SHP77 (cell line): ENCODE measurements around the gene SP140.
"Not testable (repeated sequence)": the region's sequence is repeated elsewhere in the genome, so short reads cannot be mapped to it uniquely, and the experiment has no call there.

ENCODE experiments used
- DNase-seq, 2 experiments: peaks; one replicate each; lab custom pipeline; 2025; lab: John Stamatoyannopoulos, UW

The SP140 gene

GRCh38 chr2:230289311-230289710, 63.8 kb downstream of the SP140 start:
- DNase-seq: not testable (repeated sequence)

- DNase-seq: no peak
Observed at GRCh38 chr2:230295192-230295591, 69.7 kb downstream of the SP140 start.

DNA sequence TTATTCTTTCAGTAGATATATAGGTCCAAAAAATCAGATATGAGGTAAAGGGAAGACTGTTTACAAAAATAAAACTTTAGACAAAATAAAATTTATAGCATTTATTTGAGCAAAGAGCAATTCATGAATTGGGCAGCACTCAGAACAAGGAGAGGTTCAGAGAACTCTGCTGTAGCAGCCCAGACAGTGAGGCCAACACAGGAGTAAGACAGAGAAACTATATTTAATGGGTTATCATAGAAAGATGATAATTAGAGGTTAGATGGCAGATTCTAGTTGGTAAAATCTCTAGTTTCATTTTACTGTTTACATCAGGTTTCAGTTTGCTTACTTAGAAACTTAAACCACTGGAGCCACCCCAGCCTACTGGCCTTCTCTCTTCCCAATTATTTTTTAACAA, 71.4 kb downstream of the SP140 start:
- no peak for DNase-seq

- no peak for DNase-seq
Observed at GRCh38 chr2:230299618-230300017, 74.1 kb downstream of the SP140 start.

DNA sequence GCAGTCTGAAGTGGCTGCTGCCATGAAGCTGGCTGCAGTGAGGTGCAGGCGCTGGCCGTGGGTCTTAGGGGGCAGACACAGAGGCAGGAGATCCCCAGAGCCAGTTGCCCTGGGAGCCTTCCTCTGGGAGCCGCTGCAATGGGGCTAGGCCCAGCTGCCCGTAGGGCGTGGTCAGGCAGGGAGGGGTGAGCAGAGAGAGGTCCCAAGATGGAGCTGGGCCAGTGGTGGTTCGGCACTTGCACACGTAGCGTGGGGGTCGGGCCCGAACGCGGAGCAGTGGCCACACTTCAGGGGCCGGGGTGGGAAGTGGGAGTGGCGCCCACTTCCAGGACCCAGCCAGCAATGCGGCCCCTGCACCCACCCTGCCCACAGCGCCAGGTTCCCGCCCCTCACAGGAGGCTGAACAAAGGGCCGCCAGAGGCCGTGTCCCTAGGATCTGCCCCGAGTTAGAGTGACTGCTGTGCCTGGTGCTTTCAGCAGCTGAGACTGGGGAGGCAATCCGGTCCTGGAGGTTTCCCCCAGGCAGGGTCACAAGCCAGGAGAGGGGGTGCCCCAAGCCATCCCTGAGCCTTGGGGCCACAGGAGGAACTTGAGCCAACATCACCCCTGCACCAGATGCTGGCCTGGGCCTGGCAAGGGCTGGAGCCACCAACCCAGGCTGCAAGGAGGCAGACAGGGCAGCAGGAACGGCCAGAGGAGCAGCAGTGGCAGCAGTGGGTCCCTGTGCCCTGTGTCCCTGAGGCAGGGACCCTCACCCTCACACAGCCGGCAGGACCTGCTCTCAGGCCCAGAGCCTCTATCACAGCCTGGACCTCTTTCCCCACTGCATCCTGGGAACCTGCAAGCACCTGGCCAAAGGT, 80.1 kb downstream of the SP140 start:
- DNase-seq: no peak

GRCh38 chr2:230306474-230306873, 80.9 kb downstream of the SP140 start:
- peak in 1 of 2 experiments; percentile 11 for DNase-seq

GRCh38 chr2:230307485-230307884, 81.9 kb downstream of the SP140 start:
- DNase-seq: no peak

DNA sequence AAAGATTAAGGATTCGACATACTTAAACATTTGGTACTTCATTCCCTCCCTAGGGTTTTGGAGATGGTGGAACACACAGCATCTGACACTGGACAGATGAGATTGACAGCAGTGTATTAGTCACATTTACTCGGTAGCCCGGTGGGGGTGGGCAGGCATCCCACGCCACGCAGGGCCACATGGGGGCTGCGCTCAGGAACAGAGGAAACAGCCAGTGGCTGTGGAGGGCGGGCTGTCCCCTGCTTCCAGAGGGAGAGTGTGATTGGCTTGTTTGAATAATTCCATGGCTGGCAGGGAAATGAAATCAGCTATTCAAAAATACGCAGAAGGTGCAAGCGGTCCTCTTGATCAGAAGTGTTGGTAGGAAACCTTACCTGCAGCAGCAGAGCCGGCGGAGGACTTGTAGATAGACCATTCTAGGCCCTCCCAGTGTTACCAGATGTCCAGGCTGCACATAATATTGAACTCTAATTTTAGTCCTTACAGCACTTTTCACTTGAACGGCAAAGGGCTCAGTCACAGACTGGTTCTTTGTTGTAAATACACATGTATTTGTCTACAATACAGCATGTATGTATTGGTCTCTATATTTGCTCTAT, 83.0 kb downstream of the SP140 start:
- no peak for DNase-seq

DNA sequence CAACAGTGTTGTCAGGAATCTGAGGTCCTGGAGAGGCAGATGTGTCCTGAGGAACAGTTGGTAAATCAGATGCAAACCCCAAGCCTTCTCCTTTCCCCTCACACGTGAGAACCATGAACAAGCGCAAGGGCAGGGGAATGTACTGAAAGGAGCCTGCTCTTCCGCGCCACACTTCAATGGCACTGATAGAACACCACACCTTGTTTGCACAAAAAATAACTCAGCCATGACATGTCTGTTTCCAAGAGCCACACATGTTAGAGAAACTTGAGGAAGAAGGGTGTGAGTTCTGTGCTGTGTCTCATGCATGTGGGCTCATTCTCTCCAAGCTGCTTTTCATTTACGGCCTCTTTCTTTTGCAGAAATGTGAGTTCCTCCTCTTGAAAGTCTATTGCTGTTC, 85.3 kb downstream of the SP140 start:
- DNase-seq: not testable (repeated sequence)

- DNase-seq: not testable (repeated sequence)
Observed at GRCh38 chr2:230311634-230312033, 86.1 kb downstream of the SP140 start.

DNA sequence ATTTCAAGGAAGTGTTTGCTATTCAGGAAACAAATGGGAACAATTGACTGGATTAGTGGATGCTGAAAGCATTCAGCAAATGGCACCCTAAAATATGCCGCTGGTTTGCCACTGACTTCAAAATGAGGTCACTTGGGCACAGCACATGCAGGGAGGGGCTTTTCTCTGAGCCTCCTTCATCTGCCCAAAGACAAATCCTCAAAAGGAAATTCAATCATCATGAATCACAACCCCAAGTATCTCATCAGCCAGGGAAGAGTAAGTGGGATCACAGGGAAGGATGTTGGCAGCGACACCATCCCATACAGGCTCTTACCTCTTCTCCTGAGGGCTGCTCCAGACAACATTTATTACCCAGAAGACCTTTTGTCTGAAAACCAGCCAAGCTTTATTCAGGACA, 87.1 kb downstream of the SP140 start:
- DNase-seq: no peak

GRCh38 chr2:230317366-230317765, 91.8 kb downstream of the SP140 start:
- DNase-seq: no peak

DNA sequence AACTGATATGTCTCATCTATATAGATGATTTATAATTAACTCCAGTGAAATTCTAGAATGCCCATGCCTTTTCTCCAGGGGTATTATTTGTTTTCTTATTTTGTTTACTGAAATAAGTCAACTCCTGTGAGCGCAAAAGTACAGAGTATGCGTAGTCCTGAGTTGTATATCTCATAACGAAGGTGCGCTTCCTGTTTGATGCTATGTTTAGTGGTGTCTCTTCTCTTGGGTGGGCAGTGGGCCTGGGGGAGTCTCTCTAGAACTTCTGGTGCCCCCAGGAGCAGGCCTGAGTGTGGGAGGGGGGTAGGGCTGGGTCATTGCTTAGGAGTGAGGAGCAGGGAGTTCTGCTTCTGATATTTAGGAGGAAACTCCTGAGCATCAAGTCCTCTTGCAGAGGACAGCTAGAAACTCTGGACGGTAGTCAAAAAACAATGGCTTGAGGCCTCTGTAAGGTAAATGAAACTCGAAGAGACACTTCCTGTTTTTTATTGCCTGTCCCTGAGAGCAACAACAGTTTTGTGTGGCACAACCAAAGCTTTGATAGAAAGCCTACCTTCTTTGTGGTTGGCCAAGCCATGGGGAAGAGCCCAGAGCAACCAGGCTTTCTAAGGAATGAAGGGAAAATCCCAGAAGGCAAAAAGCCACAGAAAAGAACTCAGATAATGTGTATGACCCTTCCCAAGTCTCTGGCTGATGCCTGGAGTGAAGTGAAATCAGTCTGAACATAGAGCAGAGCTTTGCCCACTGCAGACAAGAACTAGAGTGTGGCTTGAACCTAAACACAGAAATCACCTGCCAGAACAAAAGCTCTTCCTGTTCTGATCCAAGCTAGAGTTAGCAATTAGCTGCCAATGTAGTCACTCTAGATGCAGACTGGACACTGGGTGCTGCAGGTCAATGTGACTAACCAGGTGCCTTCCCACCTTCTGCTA, 92.9 kb downstream of the SP140 start:
- DNase-seq: no peak

DNA sequence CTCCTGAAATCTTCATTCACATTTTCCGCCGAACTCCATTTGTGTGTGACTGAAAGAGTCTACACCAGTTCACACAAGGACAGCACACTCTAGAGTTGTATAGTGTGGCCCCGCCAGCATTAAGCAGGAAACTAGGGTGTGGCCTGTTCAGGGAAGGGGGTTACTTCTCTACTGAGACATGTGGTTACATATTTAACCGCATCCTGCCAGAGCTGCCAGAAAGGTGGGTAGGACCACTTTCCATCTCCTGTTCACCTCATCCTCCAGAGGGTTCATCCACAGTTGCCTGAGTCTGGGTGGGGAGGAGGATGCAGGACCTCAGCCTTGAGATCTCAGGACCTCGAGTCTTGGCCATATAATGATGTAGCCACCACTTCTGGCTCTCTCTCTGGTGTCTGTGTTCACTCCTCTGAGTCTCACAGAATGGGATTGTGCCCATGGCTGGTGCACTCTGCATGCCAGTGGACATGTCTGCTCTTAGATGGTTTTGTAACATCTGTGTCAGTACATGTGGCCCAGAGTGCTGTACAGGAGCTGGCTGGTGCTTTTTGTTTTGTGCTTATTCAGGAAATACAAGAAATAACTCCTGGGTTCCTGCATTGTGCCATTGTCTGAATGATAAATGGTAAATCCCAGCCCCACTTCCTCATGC, 93.8 kb downstream of the SP140 start:
- DNase-seq: no peak

- DNase-seq: no peak
Observed at GRCh38 chr2:230321031-230321430, 95.5 kb downstream of the SP140 start.

- no peak for DNase-seq
Observed at GRCh38 chr2:230322561-230323384, 97.2 kb downstream of the SP140 start.

GRCh38 chr2:230323385-230324106, 98.0 kb downstream of the SP140 start:
- DNase-seq: no peak

DNA sequence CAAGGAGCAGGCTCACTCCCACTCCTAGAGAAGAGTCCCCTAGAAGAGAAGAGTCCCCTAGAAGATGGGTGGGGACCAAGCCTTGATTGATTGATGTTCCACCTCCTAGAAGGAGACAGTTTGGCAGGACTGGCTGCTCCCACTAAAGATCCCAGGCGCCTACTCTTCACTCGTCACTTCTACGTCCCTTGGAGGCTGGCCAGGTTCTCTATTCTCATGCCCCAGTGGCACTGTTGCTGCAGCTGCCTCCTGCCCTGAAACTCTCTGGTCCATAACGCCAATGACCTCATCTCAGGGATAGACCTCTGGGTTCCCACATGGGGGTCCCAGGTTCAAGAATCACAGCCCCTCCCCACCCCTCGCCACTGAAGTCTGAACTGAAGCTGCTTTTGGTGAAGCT, 99.0 kb downstream of the SP140 start:
- DNase-seq: peak; percentile 41 to 66

DNA sequence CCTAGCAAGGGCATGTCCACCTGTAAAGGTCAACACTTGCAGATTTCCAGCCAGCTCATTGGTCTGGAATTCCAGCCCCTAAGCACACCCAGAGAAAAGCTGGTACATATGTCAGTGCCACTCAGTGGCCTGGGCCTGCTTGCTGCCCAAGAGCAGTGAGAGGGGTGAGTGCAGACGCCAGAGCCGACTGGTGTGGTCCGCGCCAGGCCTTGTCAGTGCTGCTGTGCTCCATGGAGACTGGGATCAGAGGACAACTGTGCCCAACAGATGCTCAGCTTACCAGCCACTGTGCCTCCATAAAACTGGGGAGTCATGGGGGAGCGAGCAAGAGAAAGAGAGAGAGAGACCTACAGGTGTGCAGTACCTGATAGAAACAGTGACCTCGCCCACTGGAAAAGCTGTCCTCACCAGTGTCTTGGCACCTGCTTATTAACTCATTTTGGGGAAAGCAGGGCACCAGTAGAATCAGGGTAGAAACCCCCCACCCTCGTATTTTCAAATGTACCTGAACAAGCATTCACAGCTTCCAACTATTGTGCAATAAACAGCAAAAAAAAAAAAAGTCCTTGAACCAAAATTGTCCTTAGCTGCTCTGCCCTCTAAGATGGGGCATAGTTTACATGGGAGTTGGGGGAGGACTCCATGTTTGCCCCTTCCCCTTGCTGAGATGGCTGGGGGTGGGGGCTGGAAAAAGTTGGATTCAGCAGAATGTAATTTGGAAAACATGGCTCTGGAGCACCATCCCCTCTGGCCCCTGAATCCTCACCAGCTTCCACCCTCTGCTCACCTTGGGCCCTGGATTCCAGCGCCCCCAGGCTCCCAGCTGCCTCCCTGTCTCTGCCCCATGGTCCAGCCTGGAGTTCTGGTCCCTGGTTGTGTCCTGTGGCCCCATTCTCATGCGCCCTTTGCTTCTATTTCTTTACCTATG, 100.0 kb downstream of the SP140 start:
- DNase-seq: no peak
